Caco-2 (cell line): ENCODE results near the gene SLITRK2. TPM values are rescaled to one million over a fixed set of nuclear protein-coding genes. Genes with fewer than 3 reads are reported as not detected.

Source experiments
- BruUV-seq: library from RNA; stranded (reverse); fragments of 400-500 nt; replicated peaks from 2 replicates; lab custom pipeline; 2021; lab: Mats Ljungman, UMichigan
- CTCF ChIA-PET: fragments of 300-600 bp; sonication (Branson Sonifier 250); formaldehyde crosslinking; loops from one replicate; lab custom pipeline; 2022; ENCODE audit warnings: antibody characterized with exemption; lab: Charles Lee
- POLR2A ChIA-PET: fragments of 300-600 bp; sonication (Branson Sonifier 250); formaldehyde crosslinking; loops from one replicate; lab custom pipeline; 2022; ENCODE audit warnings: antibody characterized with exemption; lab: Charles Lee
- DNase-seq, 2 experiments: peaks; one replicate each; pipeline versions ENCODE4 v3.0.0 to v3.0.0-alpha.2; 2020 to 2022
- H3K27me3 ChIP-seq: replicated peaks from 2 replicates; pipeline ENCODE4 v1.6.0; 2011; ENCODE audit warnings: low read length; ENCODE audit not compliant: control insufficient read depth, insufficient read depth
- H3K36me3 ChIP-seq: 2 replicates; pipeline ENCODE4 v1.5.1; 2011; ENCODE audit warnings: low read length; ENCODE audit not compliant: control insufficient read depth, insufficient read depth
- H3K4me1 ChIP-seq: fragments of 250-450 bp; sonication (Bioruptor Pico); 2 replicates; pipeline ENCODE4 v1.5.1; 2020; ENCODE audit warnings: mild to moderate bottlenecking
- H3K4me3 ChIP-seq: 2 replicates; pipeline ENCODE4 v1.5.1; 2011; ENCODE audit warnings: low read depth, mild to moderate bottlenecking, control low read depth, low read length
- H3K9me3 ChIP-seq: fragments of 250-450 bp; sonication (Bioruptor Pico); 2 replicates; pipeline ENCODE4 v1.5.1; 2020; ENCODE audit warnings: mild to moderate bottlenecking, moderate library complexity
- H3K27ac Mint-ChIP-seq: one replicate; pipeline ENCODE4 v1.8.0; 2022; ENCODE audit warnings: mixed read lengths; ENCODE audit not compliant: unreplicated experiment
- H3K27me3 Mint-ChIP-seq: one replicate; pipeline ENCODE4 v1.8.0; 2022; ENCODE audit warnings: mixed read lengths; ENCODE audit not compliant: insufficient read depth, unreplicated experiment
- H3K36me3 Mint-ChIP-seq: one replicate; pipeline ENCODE4 v1.8.0; 2022; ENCODE audit warnings: mild to moderate bottlenecking, mixed read lengths; ENCODE audit not compliant: insufficient read depth, unreplicated experiment
- H3K4me1 Mint-ChIP-seq: one replicate; pipeline ENCODE4 v1.8.0; 2022; ENCODE audit warnings: low read depth, mixed read lengths; ENCODE audit not compliant: unreplicated experiment
- H3K4me3 Mint-ChIP-seq: one replicate; pipeline ENCODE4 v1.8.0; 2022; ENCODE audit warnings: mild to moderate bottlenecking, moderate library complexity, mixed read lengths; ENCODE audit not compliant: unreplicated experiment
- H3K9me3 Mint-ChIP-seq: one replicate; pipeline ENCODE4 v1.8.0; 2022; ENCODE audit warnings: mixed read lengths; ENCODE audit not compliant: unreplicated experiment
- intact Hi-C: fragments of 100-400 bp; cut with micrococcal nuclease; formaldehyde crosslinking; loops from one replicate; pipeline ENCODE4 v1.10.0; 2022; ENCODE audit not compliant: unreplicated experiment
- total RNA-seq: library from RNA; stranded (reverse); gene quantifications from 2 replicates; pipeline ENCODE4 v1.2.3, GENCODE V29; 2022
- TF ChIP-seq, protein P1 (sequence below), 2 experiments: fragments of 200-600 bp in 1 of 2; IDR thresholded peaks; 1 replicate in 1 of 2; 2 replicates in 1 of 2; pipeline versions ENCODE4 v1.5.1 to v1.8.0; 2011 to 2022; ENCODE audit warnings: antibody characterized with exemption in 1 of 2, control low read depth in 1 of 2, inconsistent platforms in 1 of 2, low read depth in 1 of 2, low read length in 1 of 2, mild to moderate bottlenecking in 1 of 2, moderate library complexity in 1 of 2; ENCODE audit not compliant: insufficient read depth in 1 of 2, severe bottlenecking in 1 of 2, unreplicated experiment in 1 of 2

SLITRK2 gene
- total RNA-seq, 1 experiment from 2014 or later, result not detected

DNA sequence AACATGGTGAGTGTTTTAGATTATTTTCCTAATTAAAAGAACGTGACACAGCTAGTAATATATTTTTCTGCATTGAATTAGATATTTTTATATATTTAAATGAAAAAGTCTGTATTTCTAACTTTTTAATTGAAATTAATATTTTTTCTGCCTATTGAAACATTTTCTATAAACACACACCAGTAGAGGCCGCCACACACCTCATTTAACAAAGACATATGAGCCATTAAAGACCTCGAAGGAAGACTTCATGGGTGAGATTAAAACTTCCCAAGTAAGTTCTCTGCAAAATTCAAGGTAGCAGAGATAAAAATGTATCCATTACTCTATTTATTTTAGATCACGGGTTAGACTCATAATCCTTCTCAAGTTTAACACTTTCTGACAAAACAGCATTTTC lies 8.3 kb downstream of the SLITRK2 start:
- no peaks in the 10 kb centered on the region for H3K4me1 Mint-ChIP-seq

DNA sequence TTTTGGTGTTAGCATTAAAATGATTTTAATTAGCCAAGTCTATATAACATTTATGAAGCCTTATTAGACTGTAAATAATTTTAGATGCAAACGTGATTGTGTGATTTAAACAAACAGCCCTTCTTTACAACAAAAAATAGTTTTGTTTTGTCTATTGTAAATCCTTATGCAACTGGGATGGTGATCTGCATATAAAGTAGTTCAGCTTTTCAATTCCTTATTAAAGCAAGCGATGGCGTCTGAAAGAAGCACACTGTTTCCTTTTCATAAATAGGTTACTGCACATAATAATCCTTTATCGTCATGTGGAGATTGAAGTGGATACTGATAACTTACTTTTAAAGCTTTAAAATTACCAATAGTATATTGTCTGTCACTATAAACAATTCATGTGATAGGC lies 8.8 kb downstream of the SLITRK2 start:
- intact Hi-C loops, result no loop called here
- Histone ChIP-seq H3K9me3 (no peaks in the 10 kb centered on the region), H3K4me1 (no peaks in the 10 kb centered on the region), H3K36me3 (no peaks in the 10 kb centered on the region), H3K27me3 (no peaks in the 10 kb centered on the region), H3K4me3 (no peak overlapping the region)
- no peaks in the 10 kb centered on the region for H3K27me3 Mint-ChIP-seq
- H3K36me3 Mint-ChIP-seq, result no peaks in the 10 kb centered on the region
- no peak overlapping the region for H3K4me3 Mint-ChIP-seq
- H3K9me3 Mint-ChIP-seq, result no peaks in the 10 kb centered on the region
- no peak for DNase-seq
- TF ChIP-seq, protein P1, sequence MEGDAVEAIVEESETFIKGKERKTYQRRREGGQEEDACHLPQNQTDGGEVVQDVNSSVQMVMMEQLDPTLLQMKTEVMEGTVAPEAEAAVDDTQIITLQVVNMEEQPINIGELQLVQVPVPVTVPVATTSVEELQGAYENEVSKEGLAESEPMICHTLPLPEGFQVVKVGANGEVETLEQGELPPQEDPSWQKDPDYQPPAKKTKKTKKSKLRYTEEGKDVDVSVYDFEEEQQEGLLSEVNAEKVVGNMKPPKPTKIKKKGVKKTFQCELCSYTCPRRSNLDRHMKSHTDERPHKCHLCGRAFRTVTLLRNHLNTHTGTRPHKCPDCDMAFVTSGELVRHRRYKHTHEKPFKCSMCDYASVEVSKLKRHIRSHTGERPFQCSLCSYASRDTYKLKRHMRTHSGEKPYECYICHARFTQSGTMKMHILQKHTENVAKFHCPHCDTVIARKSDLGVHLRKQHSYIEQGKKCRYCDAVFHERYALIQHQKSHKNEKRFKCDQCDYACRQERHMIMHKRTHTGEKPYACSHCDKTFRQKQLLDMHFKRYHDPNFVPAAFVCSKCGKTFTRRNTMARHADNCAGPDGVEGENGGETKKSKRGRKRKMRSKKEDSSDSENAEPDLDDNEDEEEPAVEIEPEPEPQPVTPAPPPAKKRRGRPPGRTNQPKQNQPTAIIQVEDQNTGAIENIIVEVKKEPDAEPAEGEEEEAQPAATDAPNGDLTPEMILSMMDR (IDR thresholded peaks at IDR 0.05; ENCODE audit: insufficient read depth in 1 of 2, low read depth in 1 of 2, low read length in 1 of 2, severe bottlenecking in 1 of 2, unreplicated experiment in 1 of 2), result no peak
- ChIA-PET POLR2A (no interaction called here), CTCF (no interaction called here)
- no peaks in the 10 kb centered on the region for H3K4me1 Mint-ChIP-seq
- no TSS peak for BruUV-seq
- H3K27ac Mint-ChIP-seq, result no peak overlapping the region

More for the DNA sequence above, 8.3 kb downstream of the SLITRK2 start:
- TF ChIP-seq, protein P1 (IDR thresholded peaks at IDR 0.05; ENCODE audit: insufficient read depth in 1 of 2, low read depth in 1 of 2, low read length in 1 of 2, severe bottlenecking in 1 of 2, unreplicated experiment in 1 of 2), result no peak
- Histone ChIP-seq H3K36me3 (no peaks in the 10 kb centered on the region), H3K9me3 (no peaks in the 10 kb centered on the region), H3K4me1 (no peaks in the 10 kb centered on the region), H3K27me3 (no peaks in the 10 kb centered on the region), H3K4me3 (no peak overlapping the region)
- POLR2A ChIA-PET, result no interaction called here
- BruUV-seq, result no TSS peak
- Mint-ChIP-seq H3K36me3 (no peaks in the 10 kb centered on the region), H3K27ac (no peak overlapping the region), H3K9me3 (no peaks in the 10 kb centered on the region), H3K4me3 (no peak overlapping the region), H3K27me3 (no peaks in the 10 kb centered on the region)
- CTCF ChIA-PET, result no interaction called here
- intact Hi-C loops, result no loop called here
- DNase-seq, result peak in 1 of 2 experiments; percentile 2

DNA sequence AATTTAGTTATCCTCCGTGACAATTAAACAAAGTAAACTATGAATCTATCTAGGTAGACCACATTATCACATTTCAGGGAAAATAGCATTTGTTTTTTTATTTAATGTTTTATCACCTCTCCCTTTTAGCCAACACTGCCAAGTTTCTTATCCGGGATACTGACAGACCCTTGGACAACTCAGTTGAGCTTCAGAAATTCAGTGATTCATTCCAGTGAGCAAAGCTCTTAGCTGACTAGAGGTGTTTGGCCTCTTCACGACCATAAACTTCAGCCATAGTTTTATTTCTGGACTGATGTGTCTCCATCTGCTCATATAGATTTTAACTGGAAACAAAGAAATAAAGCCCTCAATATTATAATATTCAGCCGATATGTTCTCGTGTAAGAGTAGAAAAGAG lies 15.2 kb downstream of the SLITRK2 start:
- POLR2A ChIA-PET, result no interaction called here
- TF ChIP-seq, protein P1 (IDR thresholded peaks at IDR 0.05; ENCODE audit: insufficient read depth in 1 of 2, low read depth in 1 of 2, low read length in 1 of 2, severe bottlenecking in 1 of 2, unreplicated experiment in 1 of 2), result no peak
- Histone ChIP-seq H3K4me1 (no peaks in the 10 kb centered on the region), H3K27me3 (no peaks in the 10 kb centered on the region), H3K9me3 (no peaks in the 10 kb centered on the region), H3K4me3 (no peak overlapping the region), H3K36me3 (no peaks in the 10 kb centered on the region)
- no peaks in the 10 kb centered on the region for H3K27me3 Mint-ChIP-seq
- no peak overlapping the region for H3K27ac Mint-ChIP-seq
- H3K4me3 Mint-ChIP-seq, result no peak overlapping the region
- no TSS peak for BruUV-seq
- no peak for DNase-seq
- H3K4me1 Mint-ChIP-seq, result no peaks in the 10 kb centered on the region
- no peaks in the 10 kb centered on the region for H3K9me3 Mint-ChIP-seq
- no peaks in the 10 kb centered on the region for H3K36me3 Mint-ChIP-seq
- intact Hi-C loops, result no loop called here
- CTCF ChIA-PET, result no interaction called here
